Measurements from ENCODE around the gene TRAF6.

TRAF6 gene

GRCh38 chr11:36456156-36456555 is 53.9 kb downstream of the TRAF6 start:
- DNase-seq: no peak

GRCh38 chr11:36455658-36456111 is 54.4 kb downstream of the TRAF6 start:
- no peak for DNase-seq

- DNase-seq: peak; percentile 19
Measured at GRCh38 chr11:36454941-36455631, 55.0 kb downstream of the TRAF6 start.

GRCh38 chr11:36454551-36454940 is 55.5 kb downstream of the TRAF6 start:
- DNase-seq: no peak

- no peak for DNase-seq
Measured at GRCh38 chr11:36453678-36454077, 56.4 kb downstream of the TRAF6 start.

- no peak for DNase-seq
Measured at GRCh38 chr11:36452961-36453360, 57.1 kb downstream of the TRAF6 start.

- no peak for DNase-seq
Measured at GRCh38 chr11:36452236-36452940, 57.7 kb downstream of the TRAF6 start.

- DNase-seq: no peak
Measured at GRCh38 chr11:36451681-36452080, 58.4 kb downstream of the TRAF6 start.

- no peak for DNase-seq
Measured at GRCh38 chr11:36451045-36451444, 59.0 kb downstream of the TRAF6 start.

GRCh38 chr11:36450110-36450572 is 59.9 kb downstream of the TRAF6 start:
- DNase-seq: no peak

GRCh38 chr11:36449561-36450096 is 60.4 kb downstream of the TRAF6 start:
- no peak for DNase-seq

GRCh38 chr11:36447947-36448346 is 62.1 kb downstream of the TRAF6 start:
- DNase-seq: peak; percentile 7

- DNase-seq: no peak
Measured at GRCh38 chr11:36447514-36447913, 62.6 kb downstream of the TRAF6 start.

GRCh38 chr11:36446135-36446534 is 63.9 kb downstream of the TRAF6 start:
- DNase-seq: no peak

- DNase-seq: no peak
Measured at GRCh38 chr11:36443661-36444060, 66.4 kb downstream of the TRAF6 start.

- no peak for DNase-seq
Measured at GRCh38 chr11:36441610-36442208, 68.4 kb downstream of the TRAF6 start.

GRCh38 chr11:36438126-36438525 is 71.9 kb downstream of the TRAF6 start:
- no peak for DNase-seq

- no peak for DNase-seq
Measured at GRCh38 chr11:36437413-36437812, 72.7 kb downstream of the TRAF6 start.

All from COR-L47 (cell line).